Inflammatory macrophage treated with lipopolysaccharide for 1 hour (primary cell): Measurements from ENCODE around the gene CPT1B.
A peak's percentile ranks its signal among the peaks of the same experiment; 100 is the strongest.
"Not testable (repeated sequence)": the region's sequence is repeated elsewhere in the genome, so short reads cannot be mapped to it uniquely, and the experiment has no call there.

ENCODE experiments used
- DNase-seq, 2 donors: peaks; one replicate each; pipeline ENCODE4 v3.0.0-alpha.2; 2020 to 2022

The CPT1B gene

DNA sequence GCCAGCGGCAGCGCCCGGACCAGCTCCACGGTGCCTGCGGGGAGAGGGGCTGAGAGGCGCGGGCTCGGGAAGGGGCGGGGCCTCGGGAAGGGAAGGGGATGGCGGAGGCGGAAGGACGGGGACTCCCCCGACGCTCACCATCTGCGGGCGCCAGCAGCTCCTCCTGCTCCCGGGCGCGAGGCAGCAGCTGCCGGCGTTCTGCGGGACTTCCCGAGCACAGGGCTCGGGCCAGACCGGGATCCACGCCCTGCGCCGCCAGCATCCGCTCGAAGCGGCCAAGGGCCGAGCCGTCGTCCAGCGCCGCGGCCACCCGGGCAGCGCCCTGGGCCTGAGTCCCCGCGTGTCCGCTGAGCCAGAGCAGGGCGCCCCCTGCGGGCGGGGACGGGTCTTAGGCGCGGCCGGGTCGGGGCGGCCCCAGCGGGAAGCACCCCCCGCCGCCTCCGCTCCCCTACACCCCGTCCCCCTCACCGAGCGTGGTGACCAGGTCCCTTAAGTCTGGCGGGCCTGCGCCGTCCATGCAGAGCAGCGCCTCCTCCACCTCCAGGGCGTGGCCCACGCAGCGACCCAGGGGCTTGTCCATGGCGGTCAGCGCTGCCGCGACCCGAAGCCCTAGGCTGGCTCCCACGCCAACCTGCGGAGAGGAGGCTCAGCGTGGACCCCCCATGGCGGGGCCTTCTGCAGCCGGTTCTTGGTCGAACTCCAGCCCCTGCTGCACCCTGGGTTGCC, 52.0 kb downstream of the CPT1B start:
- DNase-seq = peak; percentile 79 to 80

GRCh38 chr22:50525858-50526107, 52.4 kb downstream of the CPT1B start:
- no peak for DNase-seq

DNA sequence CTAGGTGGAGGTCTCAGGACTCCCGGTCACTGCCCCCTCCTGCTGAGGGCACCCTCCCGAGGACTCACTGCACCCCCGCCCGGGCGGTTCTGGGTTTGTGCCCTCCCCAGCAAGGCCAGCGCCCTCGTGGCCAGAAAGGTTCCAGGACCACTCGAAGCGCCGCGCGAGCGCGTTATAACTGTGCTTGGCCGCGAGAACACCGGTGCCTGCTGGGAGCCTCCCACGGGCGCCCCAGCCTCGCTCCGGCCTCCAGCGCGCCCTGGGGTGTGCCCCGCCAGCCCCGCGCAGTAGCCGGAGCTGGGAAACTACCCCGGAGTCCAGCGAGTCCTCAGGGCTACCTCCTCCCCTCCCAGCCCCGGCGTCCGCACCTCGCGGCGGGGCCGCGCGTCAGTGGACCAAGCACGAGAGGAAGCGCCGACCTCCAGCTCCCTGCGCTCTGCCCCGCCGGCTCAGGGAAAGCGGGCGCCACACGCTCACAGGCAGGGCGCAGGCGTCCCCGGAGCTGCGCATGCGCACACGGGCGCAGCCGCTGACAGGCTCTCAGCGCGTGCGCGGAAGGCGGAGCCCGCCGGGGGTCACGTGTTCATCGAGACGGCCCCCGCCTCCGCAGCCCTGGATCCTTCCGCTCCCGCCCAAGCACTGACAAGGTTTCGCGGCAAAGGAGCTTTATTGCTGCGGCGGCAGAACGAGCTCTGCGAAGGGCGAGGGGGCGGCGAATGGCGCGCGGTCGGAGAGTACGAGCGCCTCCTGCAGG, 52.9 kb downstream of the CPT1B start, which contains the start of gene SCO2:
Gene SCO2, minus strand, starts transcription at position 495 of the 754 bp plus-strand sequence. CDS start 1,187 bp downstream, outside the sequence.
- peak; percentile 95 to 98 for DNase-seq

GRCh38 chr22:50524676-50525103, 53.5 kb downstream of the CPT1B start:
- DNase-seq = no peak

DNA sequence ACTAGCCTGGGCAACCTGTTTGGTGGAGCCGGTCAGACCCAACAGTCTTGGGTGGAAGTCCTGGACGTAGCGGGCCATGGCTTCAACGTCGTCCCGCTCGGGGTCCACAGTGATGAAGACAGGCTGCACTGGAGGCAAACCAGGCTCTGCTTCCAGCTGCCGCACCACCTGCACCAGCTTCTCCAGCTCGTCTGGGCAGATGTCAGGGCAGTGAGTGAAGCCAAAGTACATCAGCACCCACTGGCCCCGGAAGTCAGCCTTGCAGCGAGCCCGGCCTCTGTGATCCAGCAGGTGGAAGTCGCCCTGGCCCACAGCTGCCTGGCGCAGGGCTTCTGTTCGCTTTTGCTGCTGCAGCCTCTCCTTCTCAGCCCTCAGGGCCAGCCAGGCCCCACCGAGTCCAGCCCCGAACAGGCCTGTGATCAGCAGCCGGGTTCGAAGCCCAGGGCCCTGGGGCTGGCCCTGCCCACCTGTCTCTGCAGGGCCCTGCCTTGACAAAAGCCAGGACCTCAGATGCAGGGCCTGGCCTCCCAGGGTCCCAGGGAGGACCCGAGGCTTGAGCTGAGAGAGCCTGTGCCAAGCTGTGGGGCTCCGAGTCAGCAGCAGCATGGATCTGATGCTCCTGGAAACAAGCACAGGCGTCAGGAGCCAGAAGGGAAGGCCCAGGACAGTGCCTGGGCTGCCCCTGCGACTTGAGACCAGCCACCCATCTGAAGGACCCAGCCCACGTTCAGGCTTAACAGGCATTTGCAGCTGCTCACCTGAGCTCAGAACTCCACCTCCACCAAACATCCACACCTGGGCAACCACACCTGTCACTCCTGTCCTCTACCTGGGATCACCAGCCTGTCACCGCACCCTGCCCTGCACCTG, 54.2 kb downstream of the CPT1B start:
- no peak for DNase-seq

- DNase-seq = no peak
Measured at GRCh38 chr22:50523458-50523805, 54.8 kb downstream of the CPT1B start.

DNA sequence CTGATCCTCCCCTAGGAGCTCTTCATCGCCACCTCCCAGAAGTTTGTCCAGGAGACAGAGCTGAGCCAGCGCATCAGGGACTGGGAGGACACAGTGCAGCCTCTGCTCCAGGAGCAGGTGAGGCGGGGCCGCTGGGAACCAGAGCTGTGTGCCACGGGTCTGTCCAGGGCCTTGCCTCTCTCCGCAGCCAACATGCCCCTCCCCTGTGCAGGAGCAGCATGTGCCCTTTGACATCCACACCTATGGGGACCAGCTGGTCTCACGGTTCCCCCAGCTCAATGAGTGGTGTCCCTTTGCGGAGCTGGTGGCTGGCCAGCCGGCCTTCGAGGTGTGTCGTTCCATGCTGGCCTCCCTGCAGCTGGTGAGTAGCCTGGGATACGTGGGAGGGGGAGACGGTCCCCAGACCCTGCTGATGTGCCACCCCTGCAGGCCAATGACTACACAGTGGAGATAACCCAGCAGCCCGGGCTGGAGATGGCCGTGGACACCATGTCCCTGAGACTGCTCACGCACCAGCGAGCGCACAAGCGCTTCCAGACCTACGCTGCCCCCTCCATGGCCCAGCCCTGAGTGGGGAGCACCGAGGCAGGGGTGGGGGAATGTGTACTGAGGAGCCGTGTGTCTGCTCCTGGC, 55.3 kb downstream of the CPT1B start:
- no peak for DNase-seq

- no peak for DNase-seq
Measured at GRCh38 chr22:50522208-50522805, 55.9 kb downstream of the CPT1B start.

DNA sequence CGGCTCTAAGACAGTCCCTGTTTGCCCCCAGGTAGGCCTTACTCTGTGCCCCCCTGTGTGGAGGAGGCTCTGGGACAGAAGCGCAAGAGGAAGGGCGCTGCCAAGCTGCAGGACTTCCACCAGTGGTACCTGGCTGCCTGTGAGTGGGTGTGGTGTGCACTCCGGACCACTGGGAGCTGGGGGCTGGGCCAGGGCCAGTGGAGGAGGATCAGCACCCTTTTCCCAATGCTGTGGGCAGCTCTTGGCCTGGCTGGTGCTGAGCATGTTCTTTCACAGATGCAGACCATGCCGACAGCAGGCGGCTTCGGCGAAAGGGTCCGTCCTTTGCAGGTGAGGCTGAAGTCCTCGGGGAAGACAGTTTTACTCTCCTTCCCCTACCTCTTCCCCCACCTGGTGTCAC, 56.5 kb downstream of the CPT1B start:
- no peak for DNase-seq

GRCh38 chr22:50520826-50521453, 57.3 kb downstream of the CPT1B start:
- DNase-seq = no peak

DNA sequence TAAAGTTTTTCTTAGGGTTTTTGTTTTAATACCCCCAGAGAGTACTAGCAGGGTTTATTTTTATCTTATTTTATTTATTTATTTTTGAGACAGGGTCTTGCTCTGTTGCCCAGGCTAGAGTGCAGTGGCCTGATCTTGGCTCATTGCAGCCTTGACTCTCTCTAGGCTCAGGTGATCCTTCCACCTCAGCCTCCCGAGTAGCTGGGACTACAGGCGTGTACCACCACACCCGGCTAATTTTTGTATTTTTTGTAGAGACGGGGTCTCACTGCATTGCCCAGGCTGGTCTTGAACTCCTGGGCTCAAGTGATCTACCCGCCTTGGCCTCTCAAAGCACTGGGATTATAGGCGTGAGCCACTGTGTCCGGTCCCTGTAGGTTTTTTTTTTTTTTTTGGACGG, 58.0 kb downstream of the CPT1B start:
- DNase-seq = not testable (repeated sequence)

- DNase-seq = no peak
Measured at GRCh38 chr22:50519151-50519550, 59.1 kb downstream of the CPT1B start.
